HepG2 (cell line): Measurements from ENCODE around the gene DAG1. TPM values are rescaled to one million over a fixed set of nuclear protein-coding genes. Genes with fewer than 3 reads are reported as not detected.

Source experiments
- ARNT2 ChIP-seq: sonication (generic); formaldehyde crosslinking; IDR thresholded peaks from 2 replicates; pipeline ENCODE4 v1.8.0; 2022; ENCODE audit warnings: mild to moderate bottlenecking, low read depth, missing genetic modification reagents, moderate library complexity
- ATF1 ChIP-seq: IDR thresholded peaks from 2 replicates; pipeline ENCODE4 v1.6.1; 2016; ENCODE audit warnings: mild to moderate bottlenecking, control low read depth
- EZH2 ChIP-seq: conservative IDR thresholded peaks from 2 replicates; pipeline ENCODE4 v1.6.1; 2012; ENCODE audit warnings: mild to moderate bottlenecking, low read depth, low read length, moderate library complexity
- FOSL2 ChIP-seq: sonication (generic); formaldehyde crosslinking; IDR thresholded peaks from 2 replicates; pipeline ENCODE4 v1.4.0; 2020; ENCODE audit warnings: missing genetic modification reagents
- GABPB1 ChIP-seq: IDR thresholded peaks from 2 replicates; pipeline ENCODE4 v1.6.1; 2016; ENCODE audit warnings: mild to moderate bottlenecking, missing genetic modification reagents, moderate library complexity, missing compliant biosample characterization
- GFI1 ChIP-seq: sonication (generic); formaldehyde crosslinking; IDR thresholded peaks from 2 replicates; pipeline ENCODE4 v1.5.0; 2020; ENCODE audit warnings: missing genetic modification reagents, mild to moderate bottlenecking, borderline replicate concordance
- HOXA3 ChIP-seq: sonication (generic); formaldehyde crosslinking; IDR thresholded peaks from 2 replicates; pipeline ENCODE4 v1.5.0; 2020; ENCODE audit warnings: missing genetic modification reagents
- KDM1A ChIP-seq: IDR thresholded peaks from 2 replicates; pipeline ENCODE4 v1.6.1; 2016; ENCODE audit warnings: missing compliant biosample characterization
- KDM2A ChIP-seq: sonication (generic); formaldehyde crosslinking; IDR thresholded peaks from 2 replicates; pipeline ENCODE4 v1.4.0; 2020; ENCODE audit warnings: low read depth, missing genetic modification reagents, borderline replicate concordance
- KLF15 ChIP-seq: sonication (generic); formaldehyde crosslinking; IDR thresholded peaks from 2 replicates; pipeline ENCODE4 v1.8.1; 2023; ENCODE audit warnings: borderline replicate concordance, mild to moderate bottlenecking, inconsistent platforms, missing genetic modification reagents, mixed read lengths
- NPAS2 ChIP-seq: sonication (generic); formaldehyde crosslinking; IDR thresholded peaks from 2 replicates; pipeline ENCODE4 v1.8.0; 2022; ENCODE audit warnings: mild to moderate bottlenecking, missing genetic modification reagents, borderline replicate concordance
- NR2F1 ChIP-seq, 2 experiments: fragments of 450-650 bp in 1 of 2; formaldehyde crosslinking in 1 of 2; IDR thresholded peaks; 2 replicates each; pipeline versions ENCODE4 v1.5.0 to v1.6.1; 2016 to 2020; ENCODE audit warnings: mild to moderate bottlenecking in 1 of 2, missing compliant biosample characterization in 1 of 2, missing genetic modification reagents in 1 of 2, moderate library complexity in 1 of 2
- RBM22 ChIP-seq: fragments of 200-400 bp; formaldehyde crosslinking; optimal IDR thresholded peaks from 2 replicates; pipeline ENCODE3; 2017; ENCODE audit warnings: mild to moderate bottlenecking, low read length, moderate library complexity
- RELA ChIP-seq: sonication (generic); formaldehyde crosslinking; IDR thresholded peaks from 2 replicates; pipeline ENCODE4 v1.4.0; 2020; ENCODE audit warnings: missing genetic modification reagents
- SCMH1 ChIP-seq: sonication (generic); formaldehyde crosslinking; IDR thresholded peaks from 2 replicates; pipeline ENCODE4 v1.9.0; 2021; ENCODE audit warnings: missing genetic modification reagents, mild to moderate bottlenecking, borderline replicate concordance
- TCF7L2 ChIP-seq: IDR thresholded peaks from 2 replicates; pipeline ENCODE4 v1.6.1; 2011; ENCODE audit warnings: mild to moderate bottlenecking, low read depth, low read length, moderate library complexity
- ZC3H13 ChIP-seq: sonication (generic); formaldehyde crosslinking; IDR thresholded peaks from 2 replicates; pipeline ENCODE4 v1.8.1; 2023; ENCODE audit warnings: mild to moderate bottlenecking, missing genetic modification reagents, moderate library complexity
- ZNF282 ChIP-seq: fragments of 450-650 bp; IDR thresholded peaks from 2 replicates; pipeline ENCODE4 v1.6.1; 2018; ENCODE audit not compliant: partially characterized antibody
- ZNF343 ChIP-seq: sonication (generic); formaldehyde crosslinking; IDR thresholded peaks from 2 replicates; pipeline ENCODE4 v1.4.0; 2020; ENCODE audit warnings: mild to moderate bottlenecking, missing genetic modification reagents
- ZNF773 ChIP-seq: sonication (generic); formaldehyde crosslinking; IDR thresholded peaks from 2 replicates; pipeline ENCODE4 v1.4.0; 2020; ENCODE audit warnings: missing genetic modification reagents, borderline replicate concordance
- ZNF788 ChIP-seq: sonication (generic); formaldehyde crosslinking; IDR thresholded peaks from 2 replicates; pipeline ENCODE4 v1.5.0; 2020; ENCODE audit warnings: mild to moderate bottlenecking, missing genetic modification reagents, borderline replicate concordance
- polyA plus RNA-seq, 8 experiments: library from polyadenylated mRNA; depleted of rRNA in 3 of 8; stranded (reverse) in 7 of 8; unstranded in 1 of 8; fragments of >200 nt; fragmentation: Illumina TruSeq in 4 of 8; extraction: Trizol in 4 of 8; gene quantifications; 2 replicates each; pipeline versions ENCODE4 v1.2.1 to v1.2.3, GENCODE V29; 2011 to 2016; ENCODE audit warnings: low read depth in 4 of 8, missing spikeins in 1 of 8, mixed read lengths in 1 of 8; ENCODE audit not compliant: insufficient read depth in 1 of 8
- total RNA-seq, 5 experiments: library from RNA; depleted of rRNA; stranded (reverse); fragments of >200 nt; fragmentation: Illumina TruSeq; extraction: Trizol; gene quantifications; 2 replicates each; pipeline ENCODE4 v1.2.3, GENCODE V29; 2016; ENCODE audit warnings: low read depth in 1 of 5
- TF ChIP-seq, protein P1 (sequence below): sonication (generic); IDR thresholded peaks from 2 replicates; pipeline ENCODE4 v1.6.1; 2016; ENCODE audit warnings: low read depth, borderline replicate concordance
- TF ChIP-seq, protein P2 (sequence below): sonication (generic); formaldehyde crosslinking; IDR thresholded peaks from 2 replicates; pipeline ENCODE4 v1.8.1; 2023; ENCODE audit warnings: missing genetic modification reagents, mild to moderate bottlenecking, borderline replicate concordance
- TF ChIP-seq, protein P3 (sequence below): sonication (generic); formaldehyde crosslinking; IDR thresholded peaks from 2 replicates; pipeline ENCODE4 v1.4.0; 2020; ENCODE audit warnings: low read depth, missing genetic modification reagents

Gene DAG1
- total and polyA plus RNA-seq, 2 of the 13 experiments (the other 11 are each of a cell fraction or from before 2014, with no cell fraction given), result 47.3 to 50.4 TPM

DNA sequence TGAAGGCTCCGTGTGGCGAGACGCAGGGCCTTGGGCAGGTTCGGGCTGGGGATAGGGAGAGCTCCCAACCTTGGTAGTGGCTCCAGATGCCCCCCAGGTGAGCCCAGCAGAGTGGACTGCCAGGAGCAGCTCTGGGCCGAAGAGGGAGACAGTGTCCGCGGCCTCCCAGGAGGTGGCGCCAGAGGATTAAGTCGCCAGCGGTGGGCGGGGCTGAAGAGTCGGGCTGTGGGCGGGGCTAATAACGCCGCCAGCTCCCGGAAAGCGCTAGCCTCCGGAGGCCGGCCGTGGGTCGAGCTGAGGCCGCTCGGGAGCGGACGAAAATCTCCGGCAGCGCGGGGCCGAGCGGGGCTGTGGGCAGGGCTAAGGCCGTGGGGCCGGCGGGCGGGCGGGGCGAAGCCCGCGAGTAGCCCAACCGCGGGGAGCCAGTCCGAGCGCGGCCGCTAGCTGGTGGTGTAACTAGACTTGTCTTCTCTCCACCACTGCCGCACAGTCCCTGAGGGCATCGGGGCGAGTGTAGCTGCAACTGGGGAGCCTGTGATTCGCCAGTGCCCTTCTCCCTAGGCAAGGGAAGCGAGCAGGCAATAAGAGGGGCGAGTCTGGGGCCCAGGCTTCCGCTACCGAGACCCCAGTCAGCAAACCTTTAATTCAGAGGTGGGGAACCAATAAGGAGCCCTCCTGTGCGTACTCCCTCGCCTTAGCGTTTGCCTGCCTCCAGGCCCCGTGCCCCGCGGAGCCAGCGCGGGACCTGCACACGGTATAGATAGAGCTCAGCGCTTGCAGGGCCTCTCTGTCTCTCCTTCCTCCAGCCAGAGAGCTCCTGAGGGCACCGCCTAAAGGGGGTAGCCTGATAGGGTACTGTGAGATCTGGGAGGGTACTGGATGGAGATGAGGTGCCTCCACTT is 69.8 kb downstream of the DAG1 start (continued):
- TF ChIP-seq SCMH1 (CRISPR knock-in tag) (no peak), KLF15 (CRISPR knock-in tag) (no peak), ZNF343 (CRISPR knock-in tag) (no peak), ZC3H13 (no peak), FOSL2 (CRISPR knock-in tag) (no peak), NPAS2 (CRISPR knock-in tag) (no peak), ZNF773 (no peak), GABPB1 (CRISPR knock-in tag) (peak; percentile 76), RBM22 (no peak), ZNF788 (CRISPR knock-in tag) (no peak; the same call in none of the 2 replicates), ARNT2 (CRISPR knock-in tag) (peak; percentile 69), EZH2 (no peak), TCF7L2 (no peak), NR2F1 (CRISPR knock-in tag; IDR thresholded peaks at IDR 0.05) (no peak), RELA (no peak), GFI1 (CRISPR knock-in tag) (peak; percentile 58; the same call in 1 of the 2 replicates), KDM2A (CRISPR knock-in tag) (0 out of 2 replicates have a peak, but pooled peaks have one; percentile 21), ATF1 (CRISPR knock-in tag) (no peak), ZNF282 (no peak), KDM1A (CRISPR knock-in tag) (no peak), HOXA3 (CRISPR knock-in tag) (peak; percentile 59)
- TF ChIP-seq, protein P1, sequence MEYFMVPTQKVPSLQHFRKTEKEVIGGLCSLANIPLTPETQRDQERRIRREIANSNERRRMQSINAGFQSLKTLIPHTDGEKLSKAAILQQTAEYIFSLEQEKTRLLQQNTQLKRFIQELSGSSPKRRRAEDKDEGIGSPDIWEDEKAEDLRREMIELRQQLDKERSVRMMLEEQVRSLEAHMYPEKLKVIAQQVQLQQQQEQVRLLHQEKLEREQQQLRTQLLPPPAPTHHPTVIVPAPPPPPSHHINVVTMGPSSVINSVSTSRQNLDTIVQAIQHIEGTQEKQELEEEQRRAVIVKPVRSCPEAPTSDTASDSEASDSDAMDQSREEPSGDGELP, result no peak
- TF ChIP-seq, protein P2, sequence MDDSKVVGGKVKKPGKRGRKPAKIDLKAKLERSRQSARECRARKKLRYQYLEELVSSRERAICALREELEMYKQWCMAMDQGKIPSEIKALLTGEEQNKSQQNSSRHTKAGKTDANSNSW, result no peak
- TF ChIP-seq, protein P3, sequence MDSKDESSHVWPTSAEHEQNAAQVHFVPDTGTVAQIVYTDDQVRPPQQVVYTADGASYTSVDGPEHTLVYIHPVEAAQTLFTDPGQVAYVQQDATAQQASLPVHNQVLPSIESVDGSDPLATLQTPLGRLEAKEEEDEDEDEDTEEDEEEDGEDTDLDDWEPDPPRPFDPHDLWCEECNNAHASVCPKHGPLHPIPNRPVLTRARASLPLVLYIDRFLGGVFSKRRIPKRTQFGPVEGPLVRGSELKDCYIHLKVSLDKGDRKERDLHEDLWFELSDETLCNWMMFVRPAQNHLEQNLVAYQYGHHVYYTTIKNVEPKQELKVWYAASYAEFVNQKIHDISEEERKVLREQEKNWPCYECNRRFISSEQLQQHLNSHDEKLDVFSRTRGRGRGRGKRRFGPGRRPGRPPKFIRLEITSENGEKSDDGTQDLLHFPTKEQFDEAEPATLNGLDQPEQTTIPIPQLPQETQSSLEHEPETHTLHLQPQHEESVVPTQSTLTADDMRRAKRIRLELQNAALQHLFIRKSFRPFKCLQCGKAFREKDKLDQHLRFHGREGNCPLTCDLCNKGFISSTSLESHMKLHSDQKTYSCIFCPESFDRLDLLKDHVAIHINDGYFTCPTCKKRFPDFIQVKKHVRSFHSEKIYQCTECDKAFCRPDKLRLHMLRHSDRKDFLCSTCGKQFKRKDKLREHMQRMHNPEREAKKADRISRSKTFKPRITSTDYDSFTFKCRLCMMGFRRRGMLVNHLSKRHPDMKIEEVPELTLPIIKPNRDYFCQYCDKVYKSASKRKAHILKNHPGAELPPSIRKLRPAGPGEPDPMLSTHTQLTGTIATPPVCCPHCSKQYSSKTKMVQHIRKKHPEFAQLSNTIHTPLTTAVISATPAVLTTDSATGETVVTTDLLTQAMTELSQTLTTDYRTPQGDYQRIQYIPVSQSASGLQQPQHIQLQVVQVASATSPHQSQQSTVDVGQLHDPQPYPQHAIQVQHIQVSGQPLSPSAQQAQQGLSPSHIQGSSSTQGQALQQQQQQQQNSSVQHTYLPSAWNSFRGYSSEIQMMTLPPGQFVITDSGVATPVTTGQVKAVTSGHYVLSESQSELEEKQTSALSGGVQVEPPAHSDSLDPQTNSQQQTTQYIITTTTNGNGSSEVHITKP (CRISPR knock-in tag), result no peak
